GM12873 (cell line): Measurements from ENCODE around the gene LMO3.

ENCODE experiments used
- TF ChIP-seq, protein P1 (sequence below): IDR thresholded peaks from 2 replicates; pipeline ENCODE4 v1.5.1; 2012; ENCODE audit warnings: low read depth, mild to moderate bottlenecking, moderate library complexity, low read length, control low read depth; ENCODE audit not compliant: insufficient read depth; ENCODE audit errors: missing control alignments

The LMO3 gene

DNA sequence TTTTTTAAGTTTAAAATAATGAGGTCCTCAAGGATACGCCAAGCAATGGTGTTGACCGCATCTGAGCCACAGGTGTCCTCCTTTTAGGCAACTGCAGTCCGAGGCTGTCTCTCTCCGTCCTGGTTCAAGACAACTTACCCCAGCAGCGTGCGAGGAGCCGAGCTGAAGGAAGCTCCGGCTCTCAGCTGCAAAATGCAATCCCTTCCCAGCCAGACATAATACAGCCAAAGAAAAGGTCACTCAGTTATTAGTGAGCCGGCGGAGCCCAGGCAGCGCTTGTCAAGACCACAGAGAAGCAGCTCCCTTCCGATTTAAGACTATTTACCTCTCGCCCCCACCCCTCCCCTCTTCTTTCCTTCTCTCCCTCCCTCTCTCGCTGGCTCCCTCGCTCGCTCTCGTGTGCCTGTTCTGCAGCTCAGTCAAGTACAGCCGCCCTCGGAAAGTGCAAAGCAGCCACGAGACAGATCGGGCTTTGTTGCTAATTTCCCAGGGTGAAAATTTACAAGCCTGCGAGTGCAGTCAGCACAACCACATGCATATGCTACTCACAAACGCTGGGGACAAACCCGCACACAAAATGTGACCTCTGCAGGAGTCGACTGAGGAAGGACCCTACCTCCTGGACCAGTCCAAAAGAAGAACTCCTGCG is 363 bp upstream of the LMO3 start:
- TF ChIP-seq, protein P1, sequence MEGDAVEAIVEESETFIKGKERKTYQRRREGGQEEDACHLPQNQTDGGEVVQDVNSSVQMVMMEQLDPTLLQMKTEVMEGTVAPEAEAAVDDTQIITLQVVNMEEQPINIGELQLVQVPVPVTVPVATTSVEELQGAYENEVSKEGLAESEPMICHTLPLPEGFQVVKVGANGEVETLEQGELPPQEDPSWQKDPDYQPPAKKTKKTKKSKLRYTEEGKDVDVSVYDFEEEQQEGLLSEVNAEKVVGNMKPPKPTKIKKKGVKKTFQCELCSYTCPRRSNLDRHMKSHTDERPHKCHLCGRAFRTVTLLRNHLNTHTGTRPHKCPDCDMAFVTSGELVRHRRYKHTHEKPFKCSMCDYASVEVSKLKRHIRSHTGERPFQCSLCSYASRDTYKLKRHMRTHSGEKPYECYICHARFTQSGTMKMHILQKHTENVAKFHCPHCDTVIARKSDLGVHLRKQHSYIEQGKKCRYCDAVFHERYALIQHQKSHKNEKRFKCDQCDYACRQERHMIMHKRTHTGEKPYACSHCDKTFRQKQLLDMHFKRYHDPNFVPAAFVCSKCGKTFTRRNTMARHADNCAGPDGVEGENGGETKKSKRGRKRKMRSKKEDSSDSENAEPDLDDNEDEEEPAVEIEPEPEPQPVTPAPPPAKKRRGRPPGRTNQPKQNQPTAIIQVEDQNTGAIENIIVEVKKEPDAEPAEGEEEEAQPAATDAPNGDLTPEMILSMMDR: no peak

DNA sequence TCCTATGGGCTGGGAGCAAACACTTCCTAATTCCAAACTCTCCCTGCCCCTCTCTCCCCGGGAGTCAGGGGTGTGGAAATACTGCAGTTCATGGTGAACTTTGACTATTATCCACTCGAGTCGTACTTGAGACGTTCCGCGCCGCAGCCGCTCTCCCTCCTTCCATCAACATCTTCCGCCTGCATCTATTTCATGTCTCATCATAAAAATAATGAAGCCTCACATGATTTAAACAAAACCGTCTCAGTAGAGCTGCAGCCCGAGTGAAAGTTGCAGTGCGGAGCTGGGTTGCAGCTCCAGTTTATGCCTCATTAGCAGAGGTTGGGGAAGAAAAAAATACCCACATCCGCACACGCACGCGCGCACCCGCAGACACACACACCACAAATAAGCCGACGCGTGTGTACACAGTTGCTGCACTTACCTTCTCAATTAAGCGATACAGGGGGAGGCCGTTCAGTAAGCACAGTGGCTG is 283 bp downstream of the LMO3 start:
- TF ChIP-seq, protein P1: no peak

DNA sequence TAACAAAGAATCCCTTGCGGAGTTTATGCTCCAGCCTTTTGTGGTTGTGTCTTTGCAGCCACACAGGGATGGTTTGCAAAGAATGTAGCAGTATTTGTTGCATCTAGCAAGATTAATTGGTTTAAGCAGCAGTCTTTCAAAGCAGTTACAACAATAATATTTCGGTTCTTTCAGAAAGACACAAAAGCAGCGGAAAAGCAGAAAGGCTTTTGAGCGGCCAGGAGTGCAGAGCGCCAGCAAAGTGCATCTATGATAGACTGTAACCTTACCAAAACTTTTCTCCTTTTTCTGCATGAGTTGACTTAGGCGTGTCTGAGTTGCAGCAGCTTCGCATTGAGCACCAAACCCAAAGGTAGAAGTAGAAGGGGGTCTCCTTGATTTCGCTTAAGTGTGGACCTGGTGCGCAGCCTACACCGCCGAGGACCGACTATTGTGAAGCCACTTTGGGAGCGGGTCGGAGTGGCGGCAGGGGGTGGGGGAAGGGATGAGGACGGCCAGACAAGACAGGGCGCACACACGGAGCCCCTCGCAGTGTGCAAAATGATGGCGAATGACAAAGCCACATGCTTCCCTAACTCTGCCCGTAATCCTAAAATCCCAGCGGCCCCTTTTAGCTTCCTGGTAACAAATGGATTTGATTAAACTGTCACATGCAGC is 1.2 kb downstream of the LMO3 start:
- TF ChIP-seq, protein P1: no peak

DNA sequence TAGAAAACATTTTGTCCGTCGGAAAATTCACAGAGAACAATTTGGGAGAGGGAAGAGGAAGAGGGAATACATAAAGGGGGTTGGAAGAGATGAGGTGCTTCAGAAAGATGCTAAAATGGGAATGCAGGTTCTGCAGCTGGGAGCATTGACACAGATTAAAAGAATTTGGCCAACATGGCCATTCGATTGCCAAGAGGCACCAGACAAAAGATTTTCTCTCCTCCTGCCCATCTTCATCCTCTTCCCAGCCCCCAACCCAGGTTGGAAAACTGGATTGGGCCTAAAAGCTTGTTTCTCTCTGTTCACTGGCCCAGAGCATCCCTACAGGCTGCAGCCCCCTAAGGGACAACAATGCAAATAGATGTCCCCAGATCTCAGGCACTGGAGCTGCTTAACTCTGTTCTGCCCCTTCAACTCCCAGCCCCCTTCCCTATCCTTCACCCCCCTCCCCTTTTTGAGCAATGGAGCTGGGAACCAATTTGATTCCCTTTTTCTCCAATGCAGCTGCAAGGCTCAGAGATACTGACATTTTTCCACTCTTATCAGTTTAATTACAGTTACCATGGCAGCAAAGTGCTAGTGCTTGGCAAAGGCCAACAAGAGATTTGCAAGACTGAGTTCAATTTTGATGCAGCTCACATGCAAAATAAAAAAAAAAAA is 1.9 kb downstream of the LMO3 start:
- TF ChIP-seq, protein P1: no peak

DNA sequence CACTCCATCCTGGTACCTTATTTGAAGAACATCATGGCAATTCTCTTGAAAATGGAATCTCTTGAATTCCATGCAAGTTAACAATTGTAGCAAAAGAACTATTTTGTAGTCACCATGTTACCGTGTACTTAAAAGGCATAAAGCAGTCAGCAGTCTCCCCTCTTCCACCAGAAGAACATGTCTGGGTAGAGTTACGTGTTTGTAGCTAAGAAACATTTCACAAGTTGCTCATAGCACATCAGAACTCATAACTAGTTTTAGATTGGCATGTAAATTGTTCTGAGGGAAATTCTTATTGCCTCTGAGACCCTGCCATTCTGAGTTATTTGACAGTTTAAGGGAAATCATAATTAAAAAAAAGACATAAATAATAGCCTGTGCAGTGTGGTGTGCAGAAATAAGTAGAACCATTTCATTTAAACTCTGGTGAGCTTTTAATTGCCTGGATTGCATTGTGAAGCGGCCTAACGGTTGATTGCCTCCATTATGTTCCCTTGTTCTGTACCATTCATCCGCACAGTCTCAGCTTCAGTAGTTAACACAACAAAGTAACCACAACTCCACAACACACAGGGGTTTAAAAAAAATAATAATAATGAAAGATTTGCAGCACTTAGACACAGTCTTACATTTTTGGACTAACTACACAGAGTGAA is 2.6 kb downstream of the LMO3 start:
- TF ChIP-seq, protein P1: no peak

DNA sequence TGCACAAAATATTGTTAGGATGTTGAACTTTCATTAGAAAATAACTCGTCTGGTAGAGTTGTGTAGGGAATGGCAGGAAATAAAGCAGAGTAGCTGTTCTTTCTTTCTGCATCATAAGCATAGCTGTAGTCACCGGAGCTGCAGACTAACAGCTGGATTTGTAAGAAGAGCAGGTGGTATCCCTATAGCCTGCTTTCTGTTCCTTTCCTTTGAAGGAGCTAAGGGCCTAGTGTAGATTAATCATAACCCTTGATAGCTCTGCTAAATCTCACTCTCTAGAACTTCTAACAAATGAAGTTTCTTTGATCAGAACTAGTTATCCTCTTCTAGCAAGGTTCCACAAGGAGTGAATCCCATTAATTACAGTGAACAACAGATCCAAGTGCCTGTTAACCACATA is 3.5 kb downstream of the LMO3 start:
- TF ChIP-seq, protein P1: no peak

DNA sequence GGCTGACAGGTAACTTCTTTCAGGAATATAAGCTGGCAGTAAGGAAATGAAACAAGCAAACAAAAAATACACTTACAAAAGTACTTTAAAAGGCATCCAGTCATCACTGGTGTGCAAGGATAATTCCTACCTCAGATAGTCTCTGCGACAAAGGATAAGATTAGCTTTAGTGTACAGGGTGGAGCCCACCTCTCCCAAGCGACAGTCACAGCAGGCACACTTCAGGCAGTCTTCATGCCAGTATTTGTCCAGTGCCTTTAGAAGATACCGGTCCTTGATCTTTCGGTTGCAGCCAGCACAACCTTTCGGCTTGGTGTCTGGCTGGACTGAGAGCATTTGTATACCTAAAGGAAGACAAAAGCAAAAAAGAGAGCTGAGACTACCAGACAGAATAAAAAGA is 5.4 kb downstream of the LMO3 start:
- TF ChIP-seq, protein P1: no peak
